MM.1S (cell line): ENCODE measurements around the gene KCNJ6.

Experiments used
- CTCF ChIP-seq: fragments of 300-600 bp; sonication (generic); IDR thresholded peaks from 2 replicates; pipeline ENCODE4 v1.5.1; 2016; ENCODE audit warnings: antibody characterized with exemption, low read length, mixed read lengths
- EZH2 ChIP-seq: fragments of 300-600 bp; sonication (generic); optimal IDR thresholded peaks from 2 replicates; pipeline ENCODE3; 2017; ENCODE audit warnings: low read depth, mild to moderate bottlenecking, antibody characterized with exemption, low read length, mixed read lengths
- EZH2phosphoT487 ChIP-seq: fragments of 300-600 bp; sonication (generic); IDR thresholded peaks from 2 replicates; pipeline ENCODE4 v1.6.1; 2018; ENCODE audit warnings: antibody characterized with exemption, low read length

DNA sequence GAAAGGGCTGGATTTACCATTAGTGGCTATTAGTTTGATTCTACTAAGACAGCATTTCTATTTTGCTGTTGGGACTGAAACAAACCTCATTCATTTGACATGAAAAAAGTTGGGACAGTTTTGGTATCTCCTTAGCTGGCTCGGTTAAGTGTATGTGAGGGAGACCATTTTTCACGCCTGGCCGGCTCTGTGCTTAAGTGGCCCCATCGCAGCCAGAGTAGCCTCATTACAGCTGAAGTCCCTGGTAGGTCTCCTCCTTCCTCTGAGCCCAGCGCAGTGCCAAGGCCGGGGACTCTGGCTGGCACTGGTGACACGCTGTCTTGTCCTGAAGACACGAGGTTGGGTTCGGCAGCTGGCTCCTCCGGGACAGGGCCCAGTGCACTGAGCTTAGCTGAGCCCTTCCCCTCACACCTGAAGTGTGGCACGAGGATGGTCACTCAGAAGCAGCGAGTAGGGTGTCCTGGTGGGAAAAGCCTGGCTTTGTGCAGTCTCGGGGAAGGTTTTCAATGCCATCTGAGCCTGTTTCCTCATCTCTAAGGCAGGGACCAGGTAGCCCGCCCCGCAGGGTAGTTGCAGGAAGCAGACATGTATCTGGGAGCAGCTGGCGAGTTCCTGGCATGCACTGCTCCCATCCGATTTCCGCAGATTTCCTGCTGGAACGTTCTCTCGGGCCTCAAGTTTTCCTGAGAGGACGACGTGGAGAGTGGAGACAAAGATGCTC is 353.2 kb downstream of the KCNJ6 start:
- no peak for TF ChIP-seq CTCF
- TF ChIP-seq EZH2 = no peak
- no peak for TF ChIP-seq EZH2phosphoT487
